Measurements from ENCODE around the gene DYNLT2.

DYNLT2 gene

GRCh38 chr6:169791721-169792131, 40.4 kb upstream of the DYNLT2 start:
- no peaks in the 10 kb centered on the region for H3K36me3 ChIP-seq (ENCODE audit: control insufficient read depth, insufficient read depth, low read length)
- H3K27ac ChIP-seq (ENCODE audit: low read depth, low read length), result no peak overlapping the region
- H3K4me3 ChIP-seq (ENCODE audit: low read depth, low read length), result no peak overlapping the region
- H3K4me1 ChIP-seq (ENCODE audit: control insufficient read depth, insufficient read depth, low read length), result no peaks in the 10 kb centered on the region; the same call in 1 of the 2 replicates
- no peaks in the 10 kb centered on the region for H3K9me3 ChIP-seq (ENCODE audit: control insufficient read depth, insufficient read depth, low read length)
- peaks cover 15% of the 10 kb centered on the region for H3K27me3 ChIP-seq (ENCODE audit: control insufficient read depth, insufficient read depth, low read length)
- H3K9ac ChIP-seq (ENCODE audit: low read depth, low read length), result no peak overlapping the region

GRCh38 chr6:169789944-169790927, 38.9 kb upstream of the DYNLT2 start:
- H3K27me3 ChIP-seq (ENCODE audit: control insufficient read depth, insufficient read depth, low read length), result peaks cover 15% of the 10 kb centered on the region
- peak overlapping the region; percentile 53 for H3K27ac ChIP-seq (ENCODE audit: low read depth, low read length)
- no peaks in the 10 kb centered on the region for H3K9me3 ChIP-seq (ENCODE audit: control insufficient read depth, insufficient read depth, low read length)
- peak overlapping the region; percentile 37; the same call in 1 of the 2 replicates for H3K9ac ChIP-seq (ENCODE audit: low read depth, low read length)
- H3K4me3 ChIP-seq (ENCODE audit: low read depth, low read length), result peak overlapping the region; percentile 48
- H3K4me1 ChIP-seq (ENCODE audit: control insufficient read depth, insufficient read depth, low read length), result no peaks in the 10 kb centered on the region; the same call in 1 of the 2 replicates
- no peaks in the 10 kb centered on the region for H3K36me3 ChIP-seq (ENCODE audit: control insufficient read depth, insufficient read depth, low read length)

GRCh38 chr6:169789146-169789943, 38.0 kb upstream of the DYNLT2 start:
- H3K9me3 ChIP-seq (ENCODE audit: control insufficient read depth, insufficient read depth, low read length), result no peaks in the 10 kb centered on the region
- H3K27ac ChIP-seq (ENCODE audit: low read depth, low read length), result no peak overlapping the region
- peak overlapping the region; percentile 48 for H3K4me3 ChIP-seq (ENCODE audit: low read depth, low read length)
- H3K4me1 ChIP-seq (ENCODE audit: control insufficient read depth, insufficient read depth, low read length), result no peaks in the 10 kb centered on the region; the same call in 1 of the 2 replicates
- H3K9ac ChIP-seq (ENCODE audit: low read depth, low read length), result no peak overlapping the region
- peaks cover 15% of the 10 kb centered on the region for H3K27me3 ChIP-seq (ENCODE audit: control insufficient read depth, insufficient read depth, low read length)
- no peaks in the 10 kb centered on the region for H3K36me3 ChIP-seq (ENCODE audit: control insufficient read depth, insufficient read depth, low read length)

- Histone ChIP-seq H3K36me3 (ENCODE audit: control insufficient read depth, insufficient read depth, low read length) (no peaks in the 10 kb centered on the region), H3K9ac (ENCODE audit: low read depth, low read length) (no peak overlapping the region), H3K27me3 (ENCODE audit: control insufficient read depth, insufficient read depth, low read length) (peaks cover 15% of the 10 kb centered on the region), H3K4me3 (ENCODE audit: low read depth, low read length) (no peak overlapping the region), H3K27ac (ENCODE audit: low read depth, low read length) (no peak overlapping the region), H3K9me3 (ENCODE audit: control insufficient read depth, insufficient read depth, low read length) (no peaks in the 10 kb centered on the region), H3K4me1 (ENCODE audit: control insufficient read depth, insufficient read depth, low read length) (no peaks in the 10 kb centered on the region; the same call in 1 of the 2 replicates)
These were observed 37.4 kb upstream of the DYNLT2 start for GRCh38 chr6:169788809-169789145.

- Histone ChIP-seq H3K36me3 (ENCODE audit: control insufficient read depth, insufficient read depth, low read length) (no peaks in the 10 kb centered on the region), H3K4me1 (ENCODE audit: control insufficient read depth, insufficient read depth, low read length) (no peaks in the 10 kb centered on the region; the same call in 1 of the 2 replicates), H3K9me3 (ENCODE audit: control insufficient read depth, insufficient read depth, low read length) (no peaks in the 10 kb centered on the region), H3K27ac (ENCODE audit: low read depth, low read length) (no peak overlapping the region), H3K27me3 (ENCODE audit: control insufficient read depth, insufficient read depth, low read length) (peaks cover 15% of the 10 kb centered on the region), H3K9ac (ENCODE audit: low read depth, low read length) (no peak overlapping the region), H3K4me3 (ENCODE audit: low read depth, low read length) (no peak overlapping the region)
These were observed 36.4 kb upstream of the DYNLT2 start for GRCh38 chr6:169787797-169788196.

GRCh38 chr6:169786349-169786748, 35.0 kb upstream of the DYNLT2 start:
- H3K9me3 ChIP-seq (ENCODE audit: control insufficient read depth, insufficient read depth, low read length), result no peaks in the 10 kb centered on the region
- H3K36me3 ChIP-seq (ENCODE audit: control insufficient read depth, insufficient read depth, low read length), result no peaks in the 10 kb centered on the region
- no peak overlapping the region for H3K4me3 ChIP-seq (ENCODE audit: low read depth, low read length)
- no peak overlapping the region for H3K9ac ChIP-seq (ENCODE audit: low read depth, low read length)
- H3K27me3 ChIP-seq (ENCODE audit: control insufficient read depth, insufficient read depth, low read length), result peaks cover 12% of the 10 kb centered on the region
- no peak overlapping the region for H3K27ac ChIP-seq (ENCODE audit: low read depth, low read length)
- no peaks in the 10 kb centered on the region; the same call in 1 of the 2 replicates for H3K4me1 ChIP-seq (ENCODE audit: control insufficient read depth, insufficient read depth, low read length)

GRCh38 chr6:169785566-169785965, 34.2 kb upstream of the DYNLT2 start:
- Histone ChIP-seq H3K9me3 (ENCODE audit: control insufficient read depth, insufficient read depth, low read length) (no peaks in the 10 kb centered on the region), H3K4me3 (ENCODE audit: low read depth, low read length) (no peak overlapping the region), H3K27me3 (ENCODE audit: control insufficient read depth, insufficient read depth, low read length) (peaks cover 4% of the 10 kb centered on the region; the same call in 1 of the 2 replicates), H3K4me1 (ENCODE audit: control insufficient read depth, insufficient read depth, low read length) (no peaks in the 10 kb centered on the region; the same call in 1 of the 2 replicates), H3K36me3 (ENCODE audit: control insufficient read depth, insufficient read depth, low read length) (no peaks in the 10 kb centered on the region), H3K27ac (ENCODE audit: low read depth, low read length) (no peak overlapping the region), H3K9ac (ENCODE audit: low read depth, low read length) (no peak overlapping the region)

GRCh38 chr6:169784821-169785340, 33.5 kb upstream of the DYNLT2 start:
- no peaks in the 10 kb centered on the region for H3K36me3 ChIP-seq (ENCODE audit: control insufficient read depth, insufficient read depth, low read length)
- H3K27ac ChIP-seq (ENCODE audit: low read depth, low read length), result no peak overlapping the region
- H3K4me1 ChIP-seq (ENCODE audit: control insufficient read depth, insufficient read depth, low read length), result no peaks in the 10 kb centered on the region; the same call in 1 of the 2 replicates
- H3K9ac ChIP-seq (ENCODE audit: low read depth, low read length), result no peak overlapping the region
- H3K9me3 ChIP-seq (ENCODE audit: control insufficient read depth, insufficient read depth, low read length), result no peaks in the 10 kb centered on the region
- H3K27me3 ChIP-seq (ENCODE audit: control insufficient read depth, insufficient read depth, low read length), result no peaks in the 10 kb centered on the region
- no peak overlapping the region for H3K4me3 ChIP-seq (ENCODE audit: low read depth, low read length)

GRCh38 chr6:169783971-169784820, 32.8 kb upstream of the DYNLT2 start:
- Histone ChIP-seq H3K9me3 (ENCODE audit: control insufficient read depth, insufficient read depth, low read length) (no peaks in the 10 kb centered on the region), H3K4me3 (ENCODE audit: low read depth, low read length) (no peak overlapping the region), H3K27me3 (ENCODE audit: control insufficient read depth, insufficient read depth, low read length) (no peaks in the 10 kb centered on the region), H3K36me3 (ENCODE audit: control insufficient read depth, insufficient read depth, low read length) (no peaks in the 10 kb centered on the region), H3K27ac (ENCODE audit: low read depth, low read length) (no peak overlapping the region), H3K9ac (ENCODE audit: low read depth, low read length) (no peak overlapping the region), H3K4me1 (ENCODE audit: control insufficient read depth, insufficient read depth, low read length) (no peaks in the 10 kb centered on the region)

- H3K27me3 ChIP-seq (ENCODE audit: control insufficient read depth, insufficient read depth, low read length), result no peaks in the 10 kb centered on the region
- no peaks in the 10 kb centered on the region for H3K9me3 ChIP-seq (ENCODE audit: control insufficient read depth, insufficient read depth, low read length)
- H3K27ac ChIP-seq (ENCODE audit: low read depth, low read length), result no peak overlapping the region
- no peaks in the 10 kb centered on the region for H3K4me1 ChIP-seq (ENCODE audit: control insufficient read depth, insufficient read depth, low read length)
- no peak overlapping the region for H3K4me3 ChIP-seq (ENCODE audit: low read depth, low read length)
- no peak overlapping the region for H3K9ac ChIP-seq (ENCODE audit: low read depth, low read length)
- no peaks in the 10 kb centered on the region for H3K36me3 ChIP-seq (ENCODE audit: control insufficient read depth, insufficient read depth, low read length)
These were observed 32.0 kb upstream of the DYNLT2 start for GRCh38 chr6:169783401-169783800.
